Osteoblast (primary cell): ENCODE data around the gene LOC101059915.

Source experiments
- DNase-seq: peaks from one replicate; pipeline ENCODE4 v3.0.0; 2011; ENCODE audit warnings: low spot score, mixed read lengths; ENCODE audit not compliant: insufficient read length; ENCODE audit errors: missing footprints
- H2AFZ ChIP-seq: 2 replicates; pipeline ENCODE4 v1.6.0; 2011; ENCODE audit warnings: mild to moderate bottlenecking, low read length
- H3K27ac ChIP-seq: 2 replicates; pipeline ENCODE4 v1.5.1; 2011; ENCODE audit warnings: mild to moderate bottlenecking, low read depth, low read length, moderate library complexity
- H3K27me3 ChIP-seq: 2 replicates; pipeline ENCODE4 v1.6.0; 2012; ENCODE audit warnings: mild to moderate bottlenecking, control low read depth, inconsistent platforms, low read length, moderate library complexity; ENCODE audit not compliant: insufficient read depth
- H3K36me3 ChIP-seq: 2 replicates; pipeline ENCODE4 v1.5.1; 2011; ENCODE audit warnings: mild to moderate bottlenecking, low read length, control low read depth, moderate library complexity; ENCODE audit not compliant: insufficient read depth
- H3K4me1 ChIP-seq: 2 replicates; pipeline ENCODE4 v1.5.1; 2011; ENCODE audit warnings: mild to moderate bottlenecking, low read length, control low read depth, moderate library complexity; ENCODE audit not compliant: insufficient read depth
- H3K4me2 ChIP-seq: 2 replicates; pipeline ENCODE4 v1.6.0; 2011; ENCODE audit warnings: mild to moderate bottlenecking, low read length; ENCODE audit not compliant: insufficient read depth
- H3K4me3 ChIP-seq: fragments of 200-600 bp; sonication (generic); 3 replicates; pipeline ENCODE4 v1.5.1; 2012; ENCODE audit warnings: mild to moderate bottlenecking, low read length, inconsistent platforms; ENCODE audit not compliant: insufficient read depth
- H3K79me2 ChIP-seq: 2 replicates; pipeline ENCODE4 v1.6.0; 2012; ENCODE audit warnings: mild to moderate bottlenecking, low read length, control low read depth, inconsistent platforms; ENCODE audit not compliant: insufficient read depth
- H3K9me3 ChIP-seq: 2 replicates; pipeline ENCODE4 v1.5.1; 2011; ENCODE audit warnings: low read depth, low read length, control low read depth
- H4K20me1 ChIP-seq: 2 replicates; pipeline ENCODE4 v1.6.0; 2012; ENCODE audit warnings: mild to moderate bottlenecking, low read length, control low read depth; ENCODE audit not compliant: insufficient read depth
- TF ChIP-seq, protein P1 (sequence below): IDR thresholded peaks from 2 replicates; pipeline ENCODE4 v1.5.1; 2011; ENCODE audit warnings: mild to moderate bottlenecking, low read depth, low read length, moderate library complexity; ENCODE audit errors: extremely low read depth

The LOC101059915 gene

DNA sequence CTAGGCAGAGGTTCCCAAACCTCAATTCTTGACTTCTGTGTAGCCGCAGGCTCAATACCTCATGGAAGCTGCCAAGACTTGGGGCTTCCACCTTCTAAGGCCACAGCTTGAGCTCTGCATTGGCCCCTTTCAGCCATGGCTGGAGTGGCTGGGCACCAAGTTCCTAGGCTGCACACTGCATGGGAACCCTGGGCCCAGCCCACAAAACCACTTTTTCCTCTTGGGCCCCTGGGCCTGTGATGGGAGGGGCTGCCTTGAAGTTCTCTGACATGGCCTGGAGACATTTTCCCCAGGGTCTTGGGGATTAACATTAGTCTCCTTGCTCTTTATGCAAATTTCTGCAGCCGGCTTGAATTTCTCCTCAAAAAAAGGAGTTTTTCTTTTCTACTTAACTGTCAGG, 14.0 kb upstream of the LOC101059915 start:
- no peaks in the 10 kb centered on the region for H3K36me3 ChIP-seq
- no peak overlapping the region for H3K4me2 ChIP-seq
- no peak for DNase-seq
- no peak overlapping the region for H3K27ac ChIP-seq
- TF ChIP-seq, protein P1, sequence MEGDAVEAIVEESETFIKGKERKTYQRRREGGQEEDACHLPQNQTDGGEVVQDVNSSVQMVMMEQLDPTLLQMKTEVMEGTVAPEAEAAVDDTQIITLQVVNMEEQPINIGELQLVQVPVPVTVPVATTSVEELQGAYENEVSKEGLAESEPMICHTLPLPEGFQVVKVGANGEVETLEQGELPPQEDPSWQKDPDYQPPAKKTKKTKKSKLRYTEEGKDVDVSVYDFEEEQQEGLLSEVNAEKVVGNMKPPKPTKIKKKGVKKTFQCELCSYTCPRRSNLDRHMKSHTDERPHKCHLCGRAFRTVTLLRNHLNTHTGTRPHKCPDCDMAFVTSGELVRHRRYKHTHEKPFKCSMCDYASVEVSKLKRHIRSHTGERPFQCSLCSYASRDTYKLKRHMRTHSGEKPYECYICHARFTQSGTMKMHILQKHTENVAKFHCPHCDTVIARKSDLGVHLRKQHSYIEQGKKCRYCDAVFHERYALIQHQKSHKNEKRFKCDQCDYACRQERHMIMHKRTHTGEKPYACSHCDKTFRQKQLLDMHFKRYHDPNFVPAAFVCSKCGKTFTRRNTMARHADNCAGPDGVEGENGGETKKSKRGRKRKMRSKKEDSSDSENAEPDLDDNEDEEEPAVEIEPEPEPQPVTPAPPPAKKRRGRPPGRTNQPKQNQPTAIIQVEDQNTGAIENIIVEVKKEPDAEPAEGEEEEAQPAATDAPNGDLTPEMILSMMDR: no peak
- H3K4me1 ChIP-seq: no peaks in the 10 kb centered on the region
- H3K4me3 ChIP-seq: no peak overlapping the region
- H2AFZ ChIP-seq: no peak overlapping the region
- H3K27me3 ChIP-seq: peaks cover 15% of the 10 kb centered on the region
- H4K20me1 ChIP-seq: peaks cover 3% of the 10 kb centered on the region
- no peaks in the 10 kb centered on the region for H3K79me2 ChIP-seq
- no peaks in the 10 kb centered on the region for H3K9me3 ChIP-seq

DNA sequence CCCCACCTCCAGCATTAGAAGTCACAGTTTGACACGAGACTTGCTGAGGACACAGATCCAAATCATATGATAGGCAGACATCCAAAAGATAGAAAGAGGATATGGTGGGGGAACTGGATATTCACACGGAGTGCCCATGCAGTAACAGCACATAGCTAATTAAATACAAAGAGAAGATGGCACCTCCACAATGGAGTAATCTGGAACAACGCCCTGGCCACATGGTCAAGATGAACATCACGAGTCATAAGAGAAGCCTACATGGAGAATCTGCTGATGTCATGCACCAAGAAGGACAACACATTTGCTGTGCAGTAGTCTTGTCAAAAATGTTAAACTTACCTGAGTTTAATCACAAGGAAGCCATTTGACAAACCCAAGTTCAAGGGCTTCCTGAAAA, 10.1 kb upstream of the LOC101059915 start:
- no peak overlapping the region for H3K4me3 ChIP-seq
- peaks cover under 1% of the 10 kb centered on the region for H4K20me1 ChIP-seq
- no peak for DNase-seq
- H3K4me2 ChIP-seq: no peak overlapping the region
- H3K27ac ChIP-seq: no peak overlapping the region
- no peaks in the 10 kb centered on the region for H3K36me3 ChIP-seq
- TF ChIP-seq, protein P1: no peak
- no peaks in the 10 kb centered on the region for H3K4me1 ChIP-seq
- H3K79me2 ChIP-seq: no peaks in the 10 kb centered on the region
- H3K9me3 ChIP-seq: no peaks in the 10 kb centered on the region
- no peak overlapping the region for H2AFZ ChIP-seq
- peaks cover 17% of the 10 kb centered on the region for H3K27me3 ChIP-seq

DNA sequence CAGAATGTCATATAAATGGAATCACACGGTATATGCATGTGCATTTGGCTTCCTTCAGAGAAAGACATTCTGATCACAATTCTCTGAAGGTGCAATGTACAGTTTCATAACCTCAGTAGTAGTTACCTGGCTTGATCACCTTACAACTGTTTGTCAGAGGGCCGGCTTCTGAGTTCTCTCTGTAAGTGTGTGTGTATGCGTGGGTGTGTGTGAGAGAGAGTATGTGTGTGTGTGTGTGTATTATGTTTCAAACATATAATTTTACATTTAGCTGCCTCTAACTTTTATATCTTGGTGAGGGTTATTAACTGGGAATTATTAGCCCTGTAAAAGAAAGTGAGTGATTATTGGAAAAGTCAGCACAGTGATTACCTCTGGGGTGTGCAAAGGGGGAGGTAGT, 8.0 kb upstream of the LOC101059915 start:
- H3K36me3 ChIP-seq: no peaks in the 10 kb centered on the region
- no peak overlapping the region for H3K27ac ChIP-seq
- DNase-seq: no peak
- no peak overlapping the region for H3K4me2 ChIP-seq
- H3K4me1 ChIP-seq: no peaks in the 10 kb centered on the region
- no peaks in the 10 kb centered on the region for H4K20me1 ChIP-seq
- no peak overlapping the region for H3K4me3 ChIP-seq
- H3K9me3 ChIP-seq: no peaks in the 10 kb centered on the region
- H3K79me2 ChIP-seq: no peaks in the 10 kb centered on the region
- no peak overlapping the region for H2AFZ ChIP-seq
- peaks cover 17% of the 10 kb centered on the region for H3K27me3 ChIP-seq
- TF ChIP-seq, protein P1: no peak

DNA sequence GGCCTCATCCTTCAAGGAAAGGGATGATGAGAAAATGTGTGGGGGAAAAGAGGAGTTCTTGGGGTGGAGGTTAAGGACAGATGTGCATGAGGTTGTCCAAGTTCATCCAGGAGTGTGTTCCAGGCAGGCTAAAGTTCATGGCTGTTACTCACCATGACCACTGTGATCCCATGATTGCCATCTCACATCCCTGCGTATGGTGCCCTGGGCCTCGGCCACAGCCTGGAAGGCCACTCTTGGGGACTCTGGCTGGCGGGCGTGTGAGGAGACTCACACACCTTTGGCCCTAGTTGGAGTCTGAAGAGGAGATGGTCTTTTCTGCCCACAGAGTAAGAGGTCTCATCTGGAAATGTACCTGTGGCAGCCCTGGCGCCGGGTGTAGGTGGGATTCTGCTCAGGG, 7.4 kb upstream of the LOC101059915 start:
- Histone ChIP-seq H3K9me3 (no peaks in the 10 kb centered on the region), H3K4me2 (no peak overlapping the region), H3K4me1 (no peaks in the 10 kb centered on the region), H2AFZ (no peak overlapping the region), H3K79me2 (no peaks in the 10 kb centered on the region), H3K27me3 (peaks cover 17% of the 10 kb centered on the region), H3K4me3 (no peak overlapping the region), H3K36me3 (no peaks in the 10 kb centered on the region), H4K20me1 (no peaks in the 10 kb centered on the region), H3K27ac (no peak overlapping the region)
- TF ChIP-seq, protein P1: no peak
- no peak for DNase-seq
